ENCODE results near the gene USP36. TPM values are rescaled to one million over a fixed set of nuclear protein-coding genes. Genes with fewer than 3 reads are reported as not detected.
A peak's percentile ranks its signal among the peaks of the same experiment; 100 is the strongest.

The USP36 gene
- total and polyA plus RNA-seq, 5 donors: 16.2 to 42.9 (median 26.6) TPM

GRCh38 chr17:78823282-78824046 is 17.1 kb downstream of the USP36 start:
- no peak overlapping the region for H3K27ac ChIP-seq (ENCODE audit: low read length)
- no peaks in the 10 kb centered on the region for H3K27me3 ChIP-seq (ENCODE audit: control insufficient read depth, insufficient read depth)
- no peak for ATAC-seq
- H3K4me1 ChIP-seq (ENCODE audit: control insufficient read depth, insufficient read depth, low read length): no peaks in the 10 kb centered on the region
- 88% methylated on average over 14 of the region's 14 CpGs for WGBS
- DNase-seq: no peak
- H3K9me3 ChIP-seq (ENCODE audit: control insufficient read depth, low read length): no peaks in the 10 kb centered on the region
- no peak overlapping the region for H3K4me3 ChIP-seq (ENCODE audit: low read length)
- intact Hi-C loops (cut with DNase I): no loop called here

GRCh38 chr17:78822552-78822951 is 18.1 kb downstream of the USP36 start:
- peak in 1 of 2 donors; percentile 23 for ATAC-seq
- Histone ChIP-seq H3K4me3 (ENCODE audit: low read length) (no peak overlapping the region), H3K27me3 (ENCODE audit: control insufficient read depth, insufficient read depth) (no peaks in the 10 kb centered on the region), H3K27ac (ENCODE audit: low read length) (no peak overlapping the region), H3K9me3 (ENCODE audit: control insufficient read depth, low read length) (no peaks in the 10 kb centered on the region), H3K4me1 (ENCODE audit: control insufficient read depth, insufficient read depth, low read length) (no peaks in the 10 kb centered on the region)
- 91% methylated on average over 14 of the region's 14 CpGs for WGBS
- intact Hi-C loops (cut with DNase I): no loop called here
- peak in 1 of 3 donors; percentile 57 for DNase-seq

- no peaks in the 10 kb centered on the region for H3K9me3 ChIP-seq (ENCODE audit: control insufficient read depth, low read length)
- no peaks in the 10 kb centered on the region for H3K4me1 ChIP-seq (ENCODE audit: control insufficient read depth, insufficient read depth, low read length)
- H3K4me3 ChIP-seq (ENCODE audit: low read length): no peak overlapping the region
- intact Hi-C loops (cut with DNase I): no loop called here
- WGBS: 91% methylated on average over 8 of the region's 8 CpGs
- no peaks in the 10 kb centered on the region for H3K27me3 ChIP-seq (ENCODE audit: control insufficient read depth, insufficient read depth)
- no peak for ATAC-seq
- no peak for DNase-seq
- no peak overlapping the region for H3K27ac ChIP-seq (ENCODE audit: low read length)
Observed at GRCh38 chr17:78821961-78822360, 18.7 kb downstream of the USP36 start.

- no peak for DNase-seq
- no peaks in the 10 kb centered on the region for H3K9me3 ChIP-seq (ENCODE audit: control insufficient read depth, low read length)
- no peaks in the 10 kb centered on the region for H3K4me1 ChIP-seq (ENCODE audit: control insufficient read depth, insufficient read depth, low read length)
- H3K27me3 ChIP-seq (ENCODE audit: control insufficient read depth, insufficient read depth): no peaks in the 10 kb centered on the region
- H3K27ac ChIP-seq (ENCODE audit: low read length): no peak overlapping the region
- no peak overlapping the region for H3K4me3 ChIP-seq (ENCODE audit: low read length)
- no peak for ATAC-seq
- 90% methylated on average over 13 of the region's 13 CpGs for WGBS
- intact Hi-C loops (cut with DNase I): no loop called here
Observed at GRCh38 chr17:78820841-78821240, 19.8 kb downstream of the USP36 start.

- ATAC-seq (no peak), DNase-seq (no peak)
- 93% methylated on average over 18 of the region's 18 CpGs for WGBS
- Histone ChIP-seq H3K9me3 (ENCODE audit: control insufficient read depth, low read length) (no peaks in the 10 kb centered on the region), H3K4me1 (ENCODE audit: control insufficient read depth, insufficient read depth, low read length) (no peaks in the 10 kb centered on the region), H3K27me3 (ENCODE audit: control insufficient read depth, insufficient read depth) (no peaks in the 10 kb centered on the region), H3K4me3 (ENCODE audit: low read length) (no peak overlapping the region), H3K27ac (ENCODE audit: low read length) (no peak overlapping the region)
- intact Hi-C loops (cut with DNase I): no loop called here
Observed at GRCh38 chr17:78819806-78820792, 20.5 kb downstream of the USP36 start.

GRCh38 chr17:78819402-78819801 is 21.2 kb downstream of the USP36 start:
- no peaks in the 10 kb centered on the region for H3K9me3 ChIP-seq (ENCODE audit: control insufficient read depth, low read length)
- WGBS: 68% methylated on average over 8 of the region's 8 CpGs
- no peak for DNase-seq

GRCh38 chr17:78818932-78819331 is 21.7 kb downstream of the USP36 start:
- DNase-seq (no peak), ATAC-seq (no peak)
- no peak overlapping the region for H3K4me3 ChIP-seq (ENCODE audit: low read length)
- WGBS: 47% methylated on average over 6 of the region's 6 CpGs
- H3K4me1 ChIP-seq (ENCODE audit: control insufficient read depth, insufficient read depth, low read length): no peaks in the 10 kb centered on the region
- no peaks in the 10 kb centered on the region for H3K27me3 ChIP-seq (ENCODE audit: control insufficient read depth, insufficient read depth)
- no peak overlapping the region for H3K27ac ChIP-seq (ENCODE audit: low read length)
- intact Hi-C loops (cut with DNase I): no loop called here
- no peaks in the 10 kb centered on the region for H3K9me3 ChIP-seq (ENCODE audit: control insufficient read depth, low read length)

More at GRCh38 chr17:78819402-78819801, 21.2 kb downstream of the USP36 start:
- no peak overlapping the region for H3K4me3 ChIP-seq (ENCODE audit: low read length)
- intact Hi-C loops (cut with DNase I): no loop called here
- H3K4me1 ChIP-seq (ENCODE audit: control insufficient read depth, insufficient read depth, low read length): no peaks in the 10 kb centered on the region
- ATAC-seq: no peak
- H3K27me3 ChIP-seq (ENCODE audit: control insufficient read depth, insufficient read depth): no peaks in the 10 kb centered on the region
- H3K27ac ChIP-seq (ENCODE audit: low read length): no peak overlapping the region

GRCh38 chr17:78818152-78818846 is 22.3 kb downstream of the USP36 start:
- intact Hi-C loops (cut with DNase I): no loop called here
- Histone ChIP-seq H3K27ac (ENCODE audit: low read length) (no peak overlapping the region), H3K4me3 (ENCODE audit: low read length) (no peak overlapping the region), H3K27me3 (ENCODE audit: control insufficient read depth, insufficient read depth) (no peaks in the 10 kb centered on the region), H3K4me1 (ENCODE audit: control insufficient read depth, insufficient read depth, low read length) (peaks cover 2% of the 10 kb centered on the region), H3K9me3 (ENCODE audit: control insufficient read depth, low read length) (no peaks in the 10 kb centered on the region)
- ATAC-seq (no peak), DNase-seq (no peak)
- WGBS: 83% methylated on average over 19 of the region's 19 CpGs

- WGBS: 82% methylated on average over 6 of the region's 6 CpGs
Observed at GRCh38 chr17:78817123-78817522, 23.5 kb downstream of the USP36 start.

GRCh38 chr17:78815696-78816095 is 24.9 kb downstream of the USP36 start:
- Histone ChIP-seq H3K27ac (ENCODE audit: low read length) (no peak overlapping the region), H3K4me1 (ENCODE audit: control insufficient read depth, insufficient read depth, low read length) (peaks cover 7% of the 10 kb centered on the region), H3K27me3 (ENCODE audit: control insufficient read depth, insufficient read depth) (no peaks in the 10 kb centered on the region), H3K9me3 (ENCODE audit: control insufficient read depth, low read length) (no peaks in the 10 kb centered on the region), H3K4me3 (ENCODE audit: low read length) (no peak overlapping the region)
- WGBS: 96% methylated on average over 7 of the region's 7 CpGs
- DNase-seq: no peak
- no peak for ATAC-seq
- intact Hi-C loops (cut with DNase I): no loop called here

More at GRCh38 chr17:78817123-78817522, 23.5 kb downstream of the USP36 start:
- no peak overlapping the region for H3K4me3 ChIP-seq (ENCODE audit: low read length)
- ATAC-seq (no peak), DNase-seq (no peak)
- H3K27me3 ChIP-seq (ENCODE audit: control insufficient read depth, insufficient read depth): no peaks in the 10 kb centered on the region
- no peaks in the 10 kb centered on the region for H3K9me3 ChIP-seq (ENCODE audit: control insufficient read depth, low read length)
- peaks cover 7% of the 10 kb centered on the region for H3K4me1 ChIP-seq (ENCODE audit: control insufficient read depth, insufficient read depth, low read length)
- no peak overlapping the region for H3K27ac ChIP-seq (ENCODE audit: low read length)
- intact Hi-C loops (cut with DNase I): no loop called here
